Measurements from ENCODE around the gene CDC37L1.

GRCh38 chr9:4662989-4663792 is 16.2 kb upstream of the CDC37L1 start:
- TF ChIP-seq CTCF (IDR thresholded peaks at IDR 0.05; ENCODE audit: insufficient read depth, low read length, poor library complexity, severe bottlenecking) (no peak), EZH2phosphoT487 (conservative IDR thresholded peaks at IDR 0.05; ENCODE audit: low read length) (no peak)
